HEK293 (cell line): Measurements from ENCODE around the gene TST.

ENCODE experiments used
- GLI4 ChIP-seq: fragments of 450-650 bp; formaldehyde crosslinking; IDR thresholded peaks from 2 replicates; pipeline ENCODE4 v1.5.1; 2016; ENCODE audit warnings: missing biosample characterization, missing genetic modification characterization
- GLIS1 ChIP-seq: fragments of 450-650 bp; formaldehyde crosslinking; IDR thresholded peaks from 2 replicates; pipeline ENCODE4 v1.5.1; 2016; ENCODE audit warnings: missing biosample characterization, missing genetic modification characterization
- GLIS2 ChIP-seq: fragments of 450-650 bp; formaldehyde crosslinking; IDR thresholded peaks from 2 replicates; pipeline ENCODE4 v1.5.1; 2016; ENCODE audit warnings: missing biosample characterization, missing genetic modification characterization
- KLF1 ChIP-seq: fragments of 450-650 bp; formaldehyde crosslinking; IDR thresholded peaks from 2 replicates; pipeline ENCODE4 v1.5.1; 2016; ENCODE audit warnings: missing biosample characterization, missing genetic modification characterization
- KLF8 ChIP-seq: fragments of 450-650 bp; formaldehyde crosslinking; IDR thresholded peaks from 2 replicates; pipeline ENCODE4 v1.5.1; 2016; ENCODE audit warnings: missing biosample characterization, missing genetic modification characterization
- OSR2 ChIP-seq: fragments of 450-650 bp; formaldehyde crosslinking; IDR thresholded peaks from 2 replicates; pipeline ENCODE4 v1.5.1; 2016; ENCODE audit warnings: missing biosample characterization, missing genetic modification characterization
- PRDM2 ChIP-seq: fragments of 450-650 bp; formaldehyde crosslinking; IDR thresholded peaks from 2 replicates; pipeline ENCODE4 v1.5.1; 2016; ENCODE audit warnings: missing biosample characterization, missing genetic modification characterization, borderline replicate concordance
- SP3 ChIP-seq: fragments of 450-650 bp; formaldehyde crosslinking; IDR thresholded peaks from 2 replicates; pipeline ENCODE4 v1.5.1; 2016; ENCODE audit warnings: missing biosample characterization, missing genetic modification characterization
- ZBTB26 ChIP-seq: fragments of 450-650 bp; formaldehyde crosslinking; optimal IDR thresholded peaks from 2 replicates; pipeline ENCODE3; 2016; ENCODE audit warnings: missing biosample characterization, mild to moderate bottlenecking, missing genetic modification characterization
- ZBTB49 ChIP-seq: fragments of 450-650 bp; formaldehyde crosslinking; IDR thresholded peaks from 2 replicates; pipeline ENCODE4 v1.5.1; 2016; ENCODE audit warnings: missing biosample characterization, missing genetic modification characterization, low read depth
- ZNF174 ChIP-seq: fragments of 450-650 bp; formaldehyde crosslinking; IDR thresholded peaks from 2 replicates; pipeline ENCODE4 v1.5.0; 2017; ENCODE audit warnings: missing biosample characterization, mild to moderate bottlenecking, missing genetic modification characterization
- ZNF341 ChIP-seq: fragments of 450-650 bp; formaldehyde crosslinking; IDR thresholded peaks from 2 replicates; pipeline ENCODE4; 2016; ENCODE audit warnings: low read depth, missing biosample characterization, missing genetic modification characterization
- ZNF37A ChIP-seq: fragments of 450-650 bp; IDR thresholded peaks from 2 replicates; pipeline ENCODE4 v1.5.1; 2018; ENCODE audit warnings: missing biosample characterization, missing genetic modification characterization
- TF ChIP-seq, protein P1 (sequence below): fragments of 450-650 bp; formaldehyde crosslinking; IDR thresholded peaks from 2 replicates; pipeline ENCODE4 v1.5.1; 2016; ENCODE audit warnings: missing biosample characterization, missing genetic modification characterization
- TF ChIP-seq, protein P2 (sequence below): fragments of 450-650 bp; formaldehyde crosslinking; conservative IDR thresholded peaks from 2 replicates; pipeline ENCODE4 v1.5.1; 2016; ENCODE audit warnings: low read depth, missing biosample characterization, missing genetic modification characterization
- TF ChIP-seq, protein P3 (sequence below): fragments of 450-650 bp; formaldehyde crosslinking; IDR thresholded peaks from 2 replicates; pipeline ENCODE4 v1.5.1; 2016; ENCODE audit warnings: missing biosample characterization, missing genetic modification characterization

The TST gene

GRCh38 chr22:37043828-37044538 is 24.7 kb upstream of the TST start (continued):
- TF ChIP-seq, protein P1, sequence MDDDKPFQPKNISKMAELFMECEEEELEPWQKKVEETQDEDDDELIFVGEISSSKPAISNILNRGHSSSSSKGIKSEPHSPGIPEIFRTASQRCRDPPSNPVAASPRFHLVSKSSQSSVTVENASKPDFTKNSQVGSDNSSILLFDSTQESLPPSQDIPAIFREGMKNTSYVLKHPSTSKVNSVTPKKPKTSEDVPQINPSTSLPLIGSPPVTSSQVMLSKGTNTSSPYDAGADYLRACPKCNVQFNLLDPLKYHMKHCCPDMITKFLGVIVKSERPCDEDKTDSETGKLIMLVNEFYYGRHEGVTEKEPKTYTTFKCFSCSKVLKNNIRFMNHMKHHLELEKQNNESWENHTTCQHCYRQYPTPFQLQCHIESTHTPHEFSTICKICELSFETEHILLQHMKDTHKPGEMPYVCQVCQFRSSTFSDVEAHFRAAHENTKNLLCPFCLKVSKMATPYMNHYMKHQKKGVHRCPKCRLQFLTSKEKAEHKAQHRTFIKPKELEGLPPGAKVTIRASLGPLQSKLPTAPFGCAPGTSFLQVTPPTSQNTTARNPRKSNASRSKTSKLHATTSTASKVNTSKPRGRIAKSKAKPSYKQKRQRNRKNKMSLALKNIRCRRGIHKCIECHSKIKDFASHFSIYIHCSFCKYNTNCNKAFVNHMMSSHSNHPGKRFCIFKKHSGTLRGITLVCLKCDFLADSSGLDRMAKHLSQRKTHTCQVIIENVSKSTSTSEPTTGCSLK (tag by site-specific recombination): no peak
- TF ChIP-seq ZBTB26 (tag by site-specific recombination) (peak; percentile 24), PRDM2 (tag by site-specific recombination) (no peak), SP3 (0 out of 2 replicates have a peak, but pooled peaks have one; percentile 16), OSR2 (tag by site-specific recombination) (peak; percentile 60), GLI4 (tag by site-specific recombination) (no peak), ZNF341 (tag by site-specific recombination) (peak; percentile 20; the same call in 1 of the 2 replicates), ZNF37A (tag by site-specific recombination) (no peak), KLF8 (tag by site-specific recombination) (no peak), GLIS2 (tag by site-specific recombination) (peak; percentile 48; the same call in 1 of the 2 replicates), KLF1 (tag by site-specific recombination) (peak; percentile 56), ZBTB49 (no peak), ZNF174 (no peak), GLIS1 (peak; percentile 56)
- TF ChIP-seq, protein P2, sequence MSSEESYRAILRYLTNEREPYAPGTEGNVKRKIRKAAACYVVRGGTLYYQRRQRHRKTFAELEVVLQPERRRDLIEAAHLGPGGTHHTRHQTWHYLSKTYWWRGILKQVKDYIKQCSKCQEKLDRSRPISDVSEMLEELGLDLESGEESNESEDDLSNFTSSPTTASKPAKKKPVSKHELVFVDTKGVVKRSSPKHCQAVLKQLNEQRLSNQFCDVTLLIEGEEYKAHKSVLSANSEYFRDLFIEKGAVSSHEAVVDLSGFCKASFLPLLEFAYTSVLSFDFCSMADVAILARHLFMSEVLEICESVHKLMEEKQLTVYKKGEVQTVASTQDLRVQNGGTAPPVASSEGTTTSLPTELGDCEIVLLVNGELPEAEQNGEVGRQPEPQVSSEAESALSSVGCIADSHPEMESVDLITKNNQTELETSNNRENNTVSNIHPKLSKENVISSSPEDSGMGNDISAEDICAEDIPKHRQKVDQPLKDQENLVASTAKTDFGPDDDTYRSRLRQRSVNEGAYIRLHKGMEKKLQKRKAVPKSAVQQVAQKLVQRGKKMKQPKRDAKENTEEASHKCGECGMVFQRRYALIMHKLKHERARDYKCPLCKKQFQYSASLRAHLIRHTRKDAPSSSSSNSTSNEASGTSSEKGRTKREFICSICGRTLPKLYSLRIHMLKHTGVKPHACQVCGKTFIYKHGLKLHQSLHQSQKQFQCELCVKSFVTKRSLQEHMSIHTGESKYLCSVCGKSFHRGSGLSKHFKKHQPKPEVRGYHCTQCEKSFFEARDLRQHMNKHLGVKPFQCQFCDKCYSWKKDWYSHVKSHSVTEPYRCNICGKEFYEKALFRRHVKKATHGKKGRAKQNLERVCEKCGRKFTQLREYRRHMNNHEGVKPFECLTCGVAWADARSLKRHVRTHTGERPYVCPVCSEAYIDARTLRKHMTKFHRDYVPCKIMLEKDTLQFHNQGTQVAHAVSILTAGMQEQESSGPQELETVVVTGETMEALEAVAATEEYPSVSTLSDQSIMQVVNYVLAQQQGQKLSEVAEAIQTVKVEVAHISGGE (tag by site-specific recombination): no peak
- TF ChIP-seq, protein P3, sequence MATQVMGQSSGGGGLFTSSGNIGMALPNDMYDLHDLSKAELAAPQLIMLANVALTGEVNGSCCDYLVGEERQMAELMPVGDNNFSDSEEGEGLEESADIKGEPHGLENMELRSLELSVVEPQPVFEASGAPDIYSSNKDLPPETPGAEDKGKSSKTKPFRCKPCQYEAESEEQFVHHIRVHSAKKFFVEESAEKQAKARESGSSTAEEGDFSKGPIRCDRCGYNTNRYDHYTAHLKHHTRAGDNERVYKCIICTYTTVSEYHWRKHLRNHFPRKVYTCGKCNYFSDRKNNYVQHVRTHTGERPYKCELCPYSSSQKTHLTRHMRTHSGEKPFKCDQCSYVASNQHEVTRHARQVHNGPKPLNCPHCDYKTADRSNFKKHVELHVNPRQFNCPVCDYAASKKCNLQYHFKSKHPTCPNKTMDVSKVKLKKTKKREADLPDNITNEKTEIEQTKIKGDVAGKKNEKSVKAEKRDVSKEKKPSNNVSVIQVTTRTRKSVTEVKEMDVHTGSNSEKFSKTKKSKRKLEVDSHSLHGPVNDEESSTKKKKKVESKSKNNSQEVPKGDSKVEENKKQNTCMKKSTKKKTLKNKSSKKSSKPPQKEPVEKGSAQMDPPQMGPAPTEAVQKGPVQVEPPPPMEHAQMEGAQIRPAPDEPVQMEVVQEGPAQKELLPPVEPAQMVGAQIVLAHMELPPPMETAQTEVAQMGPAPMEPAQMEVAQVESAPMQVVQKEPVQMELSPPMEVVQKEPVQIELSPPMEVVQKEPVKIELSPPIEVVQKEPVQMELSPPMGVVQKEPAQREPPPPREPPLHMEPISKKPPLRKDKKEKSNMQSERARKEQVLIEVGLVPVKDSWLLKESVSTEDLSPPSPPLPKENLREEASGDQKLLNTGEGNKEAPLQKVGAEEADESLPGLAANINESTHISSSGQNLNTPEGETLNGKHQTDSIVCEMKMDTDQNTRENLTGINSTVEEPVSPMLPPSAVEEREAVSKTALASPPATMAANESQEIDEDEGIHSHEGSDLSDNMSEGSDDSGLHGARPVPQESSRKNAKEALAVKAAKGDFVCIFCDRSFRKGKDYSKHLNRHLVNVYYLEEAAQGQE (tag by site-specific recombination): peak; percentile 34; the same call in 1 of the 2 replicates
